HG02588 (cell line): ENCODE results near the gene IKZF1.

Experiments used
- ATAC-seq: cut with Tn5 transposase; IDR thresholded peaks from one replicate; pipeline ENCODE4 v1.9.1; 2021; ENCODE audit warnings: mild to moderate bottlenecking, moderate library complexity; ENCODE audit not compliant: unreplicated experiment

The IKZF1 gene

GRCh38 chr7:50400114-50400513, 95.6 kb downstream of the IKZF1 start:
- ATAC-seq = no peak

- ATAC-seq = no peak
These were observed 99.9 kb downstream of the IKZF1 start for GRCh38 chr7:50404392-50404791.

GRCh38 chr7:50405221-50405620, 100.7 kb downstream of the IKZF1 start:
- no peak for ATAC-seq

- no peak for ATAC-seq
These were observed 102.4 kb downstream of the IKZF1 start for GRCh38 chr7:50406935-50407334.

GRCh38 chr7:50409856-50410745, 105.6 kb downstream of the IKZF1 start:
- ATAC-seq = peak; percentile 57

GRCh38 chr7:50411332-50411731, 106.8 kb downstream of the IKZF1 start:
- no peak for ATAC-seq

GRCh38 chr7:50412973-50413372, 108.5 kb downstream of the IKZF1 start:
- ATAC-seq = no peak

GRCh38 chr7:50413561-50413960, 109.0 kb downstream of the IKZF1 start:
- ATAC-seq = no peak

- no peak for ATAC-seq
These were observed 111.4 kb downstream of the IKZF1 start for GRCh38 chr7:50415844-50416364.

GRCh38 chr7:50416527-50417182, 112.1 kb downstream of the IKZF1 start:
- peak; percentile 82 for ATAC-seq

- ATAC-seq = peak; percentile 75
These were observed 113.6 kb downstream of the IKZF1 start for GRCh38 chr7:50418086-50418515.

GRCh38 chr7:50418526-50419290, 114.2 kb downstream of the IKZF1 start:
- no peak for ATAC-seq

GRCh38 chr7:50421043-50421442, 116.5 kb downstream of the IKZF1 start:
- no peak for ATAC-seq

GRCh38 chr7:50422858-50423257, 118.3 kb downstream of the IKZF1 start:
- no peak for ATAC-seq

GRCh38 chr7:50423860-50424259, 119.3 kb downstream of the IKZF1 start:
- ATAC-seq = no peak

GRCh38 chr7:50425318-50425717, 120.8 kb downstream of the IKZF1 start:
- ATAC-seq = no peak

GRCh38 chr7:50426280-50427045, 121.9 kb downstream of the IKZF1 start:
- ATAC-seq = no peak

- ATAC-seq = no peak
These were observed 123.0 kb downstream of the IKZF1 start for GRCh38 chr7:50427518-50427917.

- ATAC-seq = no peak
These were observed 124.4 kb downstream of the IKZF1 start for GRCh38 chr7:50428911-50429310.

- no peak for ATAC-seq
These were observed 126.8 kb downstream of the IKZF1 start for GRCh38 chr7:50431316-50431715.
